ENCODE data around the gene FAM222B. TPM values are rescaled to one million over a fixed set of nuclear protein-coding genes. Genes with fewer than 3 reads are reported as not detected.

FAM222B gene, protein sequence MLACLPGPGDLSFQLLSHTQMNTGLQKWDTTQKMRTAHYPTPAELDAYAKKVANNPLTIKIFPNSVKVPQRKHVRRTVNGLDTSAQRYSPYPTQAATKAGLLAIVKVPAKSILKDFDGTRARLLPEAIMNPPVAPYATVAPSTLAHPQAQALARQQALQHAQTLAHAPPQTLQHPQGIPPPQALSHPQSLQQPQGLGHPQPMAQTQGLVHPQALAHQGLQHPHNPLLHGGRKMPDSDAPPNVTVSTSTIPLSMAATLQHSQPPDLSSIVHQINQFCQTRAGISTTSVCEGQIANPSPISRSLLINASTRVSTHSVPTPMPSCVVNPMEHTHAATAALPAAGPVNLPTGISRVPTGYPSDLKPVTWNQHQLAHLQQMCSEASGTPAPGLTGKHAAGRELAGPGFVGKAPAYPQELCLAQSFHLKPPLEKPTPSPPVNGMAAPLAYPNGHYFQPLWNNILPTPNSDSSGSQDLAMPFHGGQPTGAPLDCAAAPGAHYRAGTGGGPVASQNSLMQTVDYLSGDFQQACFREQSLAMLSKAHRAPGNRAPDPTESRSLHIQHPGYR
- polyA plus RNA-seq (5.1 to 25.3 TPM (median 6.5 TPM) in 3 replicates), polyA minus RNA-seq (22.8 to 66.0 TPM (median 28.3 TPM) in 3 replicates)
- 15.5 TPM for polyA plus RNA-seq (2011; ENCODE audit: low read depth)
- 19.1 and 22.7 TPM in 2 replicates for polyA plus RNA-seq (2011; cell fraction: cytosol; rRNA removed)
- polyA plus RNA-seq (2011; cell fraction: nucleus; rRNA removed): 31.0 and 31.6 TPM in 2 replicates
- polyA plus RNA-seq (2012; ENCODE audit: low replicate concordance): 16.7 and 23.0 TPM in 2 replicates
- 24.0 TPM for polyA minus RNA-seq (2011; cell fraction: cytosol; rRNA and poly(A)+ RNA removed)
- polyA minus RNA-seq (2011; cell fraction: nucleus; rRNA and poly(A)+ RNA removed): 20.3 and 28.2 TPM in 2 replicates

DNA sequence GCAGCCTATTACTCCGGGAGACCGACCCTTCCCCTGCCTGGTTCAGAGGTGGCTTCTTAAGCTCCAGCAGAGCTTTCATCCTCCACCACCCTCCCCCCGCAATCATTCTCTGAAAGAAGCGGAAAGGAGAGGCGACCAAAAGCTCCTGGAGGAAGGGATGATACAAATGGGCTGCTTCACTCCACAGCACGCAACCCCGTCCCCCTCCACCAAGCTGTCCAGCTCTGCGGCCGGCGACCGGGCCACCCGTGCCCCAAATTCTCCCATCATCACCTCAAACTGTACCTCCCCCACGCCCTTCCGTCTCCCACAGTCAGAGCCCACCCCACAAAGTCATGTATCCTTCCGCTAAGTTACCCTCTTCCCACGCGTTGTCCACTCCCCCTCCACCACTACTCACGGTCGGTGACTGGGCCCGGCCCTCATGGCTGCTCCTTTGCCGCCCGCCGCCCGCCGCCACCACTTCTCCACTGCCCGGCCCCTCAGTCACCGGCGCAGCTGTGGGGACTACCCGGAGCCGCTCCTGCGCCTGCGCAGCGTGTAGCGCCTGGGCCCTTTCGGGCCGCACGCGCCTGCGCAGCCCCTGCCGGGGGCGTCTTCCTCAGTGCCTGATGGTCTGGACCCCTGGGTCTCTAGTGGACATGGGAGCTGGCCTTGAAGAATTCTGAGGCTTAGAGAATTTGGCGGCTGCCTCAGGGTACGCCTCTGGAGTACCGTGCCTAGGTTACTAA lies at the start of gene FAM222B:
FAM222B (minus strand) TSS at position 509 of the 731 bp plus-strand sequence. CDS start 76,123 bp downstream, outside the sequence.
- no peaks in the 10 kb centered on the region for H3K27me3 ChIP-seq (ENCODE audit: control insufficient read depth, extremely low read depth, insufficient read depth, low read length)
- H3K4me1 ChIP-seq (ENCODE audit: control insufficient read depth, extremely low read depth, insufficient read depth, low read length): peaks cover 13% of the 10 kb centered on the region
- peak within 1 kb of the TSS; percentile 68 to 99 (median 69) for H3K4me3 ChIP-seq (ENCODE audit: control insufficient read depth in 2 of 3, extremely low read depth in 1 of 3, insufficient read depth in 2 of 3, low read depth in 1 of 3, low read length in 3 of 3)
- peak within 1 kb of the TSS; percentile 50 for H3K27ac ChIP-seq (ENCODE audit: control insufficient read depth, insufficient read depth, low read length)
- TF ChIP-seq EZH2 (IDR thresholded peaks at IDR 0.05; ENCODE audit: low read length): no peak
- TF ChIP-seq, protein P1, sequence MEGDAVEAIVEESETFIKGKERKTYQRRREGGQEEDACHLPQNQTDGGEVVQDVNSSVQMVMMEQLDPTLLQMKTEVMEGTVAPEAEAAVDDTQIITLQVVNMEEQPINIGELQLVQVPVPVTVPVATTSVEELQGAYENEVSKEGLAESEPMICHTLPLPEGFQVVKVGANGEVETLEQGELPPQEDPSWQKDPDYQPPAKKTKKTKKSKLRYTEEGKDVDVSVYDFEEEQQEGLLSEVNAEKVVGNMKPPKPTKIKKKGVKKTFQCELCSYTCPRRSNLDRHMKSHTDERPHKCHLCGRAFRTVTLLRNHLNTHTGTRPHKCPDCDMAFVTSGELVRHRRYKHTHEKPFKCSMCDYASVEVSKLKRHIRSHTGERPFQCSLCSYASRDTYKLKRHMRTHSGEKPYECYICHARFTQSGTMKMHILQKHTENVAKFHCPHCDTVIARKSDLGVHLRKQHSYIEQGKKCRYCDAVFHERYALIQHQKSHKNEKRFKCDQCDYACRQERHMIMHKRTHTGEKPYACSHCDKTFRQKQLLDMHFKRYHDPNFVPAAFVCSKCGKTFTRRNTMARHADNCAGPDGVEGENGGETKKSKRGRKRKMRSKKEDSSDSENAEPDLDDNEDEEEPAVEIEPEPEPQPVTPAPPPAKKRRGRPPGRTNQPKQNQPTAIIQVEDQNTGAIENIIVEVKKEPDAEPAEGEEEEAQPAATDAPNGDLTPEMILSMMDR (optimal IDR thresholded peaks at IDR 0.05 in 1 of 3, IDR thresholded peaks at IDR 0.05 in 1 of 3, conservative IDR thresholded peaks at IDR 0.05 in 1 of 3; ENCODE audit: extremely low read depth in 1 of 3, insufficient read depth in 2 of 3, low read length in 3 of 3): no peak
- peak within 1 kb of the TSS; percentile 76 for H3K9ac ChIP-seq (ENCODE audit: control insufficient read depth, extremely low read depth, insufficient read depth, low read length)
- dilution Hi-C loops (cut with MboI; ENCODE audit: extremely low pct_ligation_motif_present, low sequenced_read_pairs): no loop called here
- DNase-seq (ENCODE audit: low read depth, low spot score) (no peak), FAIRE-seq (peak; percentile 9)
- no peaks in the 10 kb centered on the region for H4K20me1 ChIP-seq (ENCODE audit: control insufficient read depth, extremely low read depth, insufficient read depth, low read length)
- no peaks in the 10 kb centered on the region for H3K36me3 ChIP-seq (ENCODE audit: control insufficient read depth in 2 of 2, extremely low read depth in 1 of 2, insufficient read depth in 2 of 2, low read length in 2 of 2)
- peak within 1 kb of the TSS; percentile 80 for H2AFZ ChIP-seq (ENCODE audit: control insufficient read depth, low read length)
- no peaks in the 10 kb centered on the region for H3K9me3 ChIP-seq (ENCODE audit: control insufficient read depth, low read depth, low read length)
- H3K9me1 ChIP-seq (ENCODE audit: control insufficient read depth, extremely low read depth, insufficient read depth, low read length): no peaks in the 10 kb centered on the region
- H3K4me2 ChIP-seq (ENCODE audit: control insufficient read depth, extremely low read depth, insufficient read depth, low read depth, low read length): peak within 1 kb of the TSS; percentile 95
- peaks cover 49% of the 10 kb centered on the region for H3K79me2 ChIP-seq (ENCODE audit: control insufficient read depth, insufficient read depth, low read length)

DNA sequence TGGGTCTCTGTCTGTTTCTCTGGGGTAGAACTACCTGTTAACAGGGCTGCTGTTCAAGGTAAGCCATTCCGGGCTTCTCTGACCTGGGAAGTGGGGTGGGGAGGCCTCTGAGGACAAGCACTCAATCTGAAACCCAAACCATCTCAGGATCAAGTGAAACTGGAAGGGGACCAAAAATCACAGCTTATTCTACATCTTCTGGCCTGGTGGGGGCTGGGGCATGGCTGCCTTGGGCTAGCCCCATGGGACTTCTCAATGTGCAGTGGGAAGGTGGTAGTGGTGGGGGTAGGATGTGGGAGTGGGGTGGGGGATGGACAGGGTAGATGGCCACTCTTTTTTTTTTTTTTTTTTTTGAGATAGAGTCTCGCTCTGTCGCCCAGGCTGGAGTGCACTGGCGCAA lies 49.4 kb upstream of the FAM222B start:
- Histone ChIP-seq H3K4me2 (ENCODE audit: control insufficient read depth, extremely low read depth, insufficient read depth, low read depth, low read length) (no peak overlapping the region), H3K4me1 (ENCODE audit: control insufficient read depth, extremely low read depth, insufficient read depth, low read length) (peaks cover 26% of the 10 kb centered on the region), H3K36me3 (ENCODE audit: control insufficient read depth in 2 of 2, extremely low read depth in 1 of 2, insufficient read depth in 2 of 2, low read length in 2 of 2) (peaks cover 4 to 6% of the 10 kb centered on the region in 2 experiments), H3K27me3 (ENCODE audit: control insufficient read depth, extremely low read depth, insufficient read depth, low read length) (no peaks in the 10 kb centered on the region), H2AFZ (ENCODE audit: control insufficient read depth, low read length) (no peak overlapping the region), H3K79me2 (ENCODE audit: control insufficient read depth, insufficient read depth, low read length) (peaks cover 18% of the 10 kb centered on the region), H3K9me3 (ENCODE audit: control insufficient read depth, low read depth, low read length) (no peaks in the 10 kb centered on the region), H4K20me1 (ENCODE audit: control insufficient read depth, extremely low read depth, insufficient read depth, low read length) (no peaks in the 10 kb centered on the region), H3K9ac (ENCODE audit: control insufficient read depth, extremely low read depth, insufficient read depth, low read length) (no peak overlapping the region), H3K27ac (ENCODE audit: control insufficient read depth, insufficient read depth, low read length) (no peak overlapping the region), H3K9me1 (ENCODE audit: control insufficient read depth, extremely low read depth, insufficient read depth, low read length) (peaks cover 3% of the 10 kb centered on the region), H3K4me3 (ENCODE audit: control insufficient read depth in 2 of 3, extremely low read depth in 1 of 3, insufficient read depth in 2 of 3, low read depth in 1 of 3, low read length in 3 of 3) (no peak overlapping the region)
- no peak for FAIRE-seq
- dilution Hi-C loops (cut with MboI; ENCODE audit: extremely low pct_ligation_motif_present, low sequenced_read_pairs): no loop called here
- no peak for DNase-seq (ENCODE audit: low read depth, low spot score)
- no peak for TF ChIP-seq EZH2 (IDR thresholded peaks at IDR 0.05; ENCODE audit: low read length)
- TF ChIP-seq, protein P1 (optimal IDR thresholded peaks at IDR 0.05 in 1 of 3, IDR thresholded peaks at IDR 0.05 in 1 of 3, conservative IDR thresholded peaks at IDR 0.05 in 1 of 3; ENCODE audit: extremely low read depth in 1 of 3, insufficient read depth in 2 of 3, low read length in 3 of 3): no peak
